ENCODE measurements around the gene COQ9. TPM values are rescaled to one million over a fixed set of nuclear protein-coding genes. Genes with fewer than 3 reads are reported as not detected.

Gene COQ9
- total and polyA plus RNA-seq, 2 experiments from 2014 or later, result 26.6 to 36.3 TPM

DNA sequence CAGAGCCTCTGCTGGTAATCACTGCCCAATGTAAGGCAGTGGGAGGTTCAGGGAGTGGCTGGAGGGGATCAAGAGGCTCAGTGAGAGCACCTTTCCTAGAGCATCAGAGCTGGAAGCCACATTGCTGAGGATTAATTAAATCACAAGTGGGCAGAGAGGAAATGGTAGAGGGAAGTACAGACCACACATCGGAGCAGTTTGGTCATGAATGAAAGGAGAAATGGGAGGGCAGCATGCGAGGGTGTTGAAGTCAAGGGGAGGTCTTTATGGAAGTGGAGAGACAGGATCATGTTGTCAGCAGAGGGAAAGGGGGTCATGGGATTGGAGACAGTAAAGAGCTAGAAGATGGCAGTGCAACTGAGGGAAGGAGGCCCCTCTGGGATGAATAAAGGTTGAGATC, 40.4 kb upstream of the COQ9 start:
- Histone ChIP-seq H3K4me1 (ENCODE audit: insufficient read depth) (no peaks in the 10 kb centered on the region), H3F3A (replicated peaks; ENCODE audit: low read depth) (no peaks in the 10 kb centered on the region), H3K4me2 (no peak overlapping the region), H3K27ac (ENCODE audit: low read depth) (no peak overlapping the region), H3K4me3 (no peak overlapping the region), H4K20me1 (replicated peaks; ENCODE audit: insufficient read depth) (no peaks in the 10 kb centered on the region), H3K9me2 (ENCODE audit: insufficient read depth) (0 out of 2 replicates have a peak, but pooled peaks cover 4% of the 10 kb centered on the region), H3K36me3 (ENCODE audit: insufficient read depth) (no peaks in the 10 kb centered on the region), H3K27me3 (ENCODE audit: insufficient read depth) (no peaks in the 10 kb centered on the region), H3K79me2 (replicated peaks; ENCODE audit: insufficient read depth) (no peaks in the 10 kb centered on the region), H2AFZ (no peak overlapping the region)
- ATAC-seq, result no peak
- H3K9me3 Mint-ChIP-seq, result no peaks in the 10 kb centered on the region
- no peak for DNase-seq (ENCODE audit: low spot score)
- no peak overlapping the region for H3K4me3 Mint-ChIP-seq
- no peak overlapping the region for H3K27ac Mint-ChIP-seq
- no peaks in the 10 kb centered on the region for H3K36me3 Mint-ChIP-seq (ENCODE audit: low read depth)
- no peak for TF ChIP-seq JUNB (IDR thresholded peaks at IDR 0.05; ENCODE audit: unreplicated experiment)
- no peak for TF ChIP-seq ZNF331 (CRISPR knock-in tag; IDR thresholded peaks at IDR 0.05; ENCODE audit: low read depth)
- no peak for TF ChIP-seq CREB1 (CRISPR knock-in tag; IDR thresholded peaks at IDR 0.05; ENCODE audit: low read depth)
- TF ChIP-seq POLR2AphosphoS5 (IDR thresholded peaks at IDR 0.05; ENCODE audit: low read depth), result no peak
- TF ChIP-seq NANOG (IDR thresholded peaks at IDR 0.05; ENCODE audit: borderline replicate concordance), result no peak
- TF ChIP-seq EZH2phosphoT487 (IDR thresholded peaks at IDR 0.05; ENCODE audit: unreplicated experiment), result no peak
- no peak for TF ChIP-seq STAT1 (IDR thresholded peaks at IDR 0.05; ENCODE audit: unreplicated experiment)
- H3K4me1 Mint-ChIP-seq, result peaks cover 5% of the 10 kb centered on the region; the same call in 1 of the 3 replicates
- H3K27me3 Mint-ChIP-seq (ENCODE audit: insufficient read depth, low read depth, poor library complexity), result peaks cover 11% of the 10 kb centered on the region

- H3K36me3 ChIP-seq (ENCODE audit: insufficient read depth), result no peaks in the 10 kb centered on the region
- Mint-ChIP-seq H3K36me3 (ENCODE audit: low read depth) (no peaks in the 10 kb centered on the region), H3K9me3 (no peaks in the 10 kb centered on the region), H3K4me3 (no peak overlapping the region), H3K27ac (no peak overlapping the region), H3K27me3 (ENCODE audit: insufficient read depth, low read depth, poor library complexity) (peaks cover 11% of the 10 kb centered on the region), H3K4me1 (peaks cover 5% of the 10 kb centered on the region; the same call in 1 of the 3 replicates)
- no peaks in the 10 kb centered on the region for H3K4me1 ChIP-seq (ENCODE audit: insufficient read depth)
- no peak overlapping the region for H3K4me3 ChIP-seq
- DNase-seq (ENCODE audit: low spot score) (no peak), ATAC-seq (no peak)
- no peak overlapping the region for H3K27ac ChIP-seq (ENCODE audit: low read depth)
- H3K79me2 ChIP-seq (replicated peaks; ENCODE audit: insufficient read depth), result no peaks in the 10 kb centered on the region
- no peaks in the 10 kb centered on the region for H3K27me3 ChIP-seq (ENCODE audit: insufficient read depth)
- H4K20me1 ChIP-seq (replicated peaks; ENCODE audit: insufficient read depth), result no peaks in the 10 kb centered on the region
- 0 out of 2 replicates have a peak, but pooled peaks cover 4% of the 10 kb centered on the region for H3K9me2 ChIP-seq (ENCODE audit: insufficient read depth)
- no peak overlapping the region for H2AFZ ChIP-seq
- H3K4me2 ChIP-seq, result no peak overlapping the region
- H3F3A ChIP-seq (replicated peaks; ENCODE audit: low read depth), result no peaks in the 10 kb centered on the region
- TF ChIP-seq NANOG (IDR thresholded peaks at IDR 0.05; ENCODE audit: borderline replicate concordance) (no peak), CTCF (conservative IDR thresholded peaks at IDR 0.05; ENCODE audit: low read depth in 2 of 2) (no peak), ZNF331 (CRISPR knock-in tag; IDR thresholded peaks at IDR 0.05; ENCODE audit: low read depth) (no peak), POLR2AphosphoS5 (IDR thresholded peaks at IDR 0.05; ENCODE audit: low read depth) (no peak)
- TF ChIP-seq, protein P1, sequence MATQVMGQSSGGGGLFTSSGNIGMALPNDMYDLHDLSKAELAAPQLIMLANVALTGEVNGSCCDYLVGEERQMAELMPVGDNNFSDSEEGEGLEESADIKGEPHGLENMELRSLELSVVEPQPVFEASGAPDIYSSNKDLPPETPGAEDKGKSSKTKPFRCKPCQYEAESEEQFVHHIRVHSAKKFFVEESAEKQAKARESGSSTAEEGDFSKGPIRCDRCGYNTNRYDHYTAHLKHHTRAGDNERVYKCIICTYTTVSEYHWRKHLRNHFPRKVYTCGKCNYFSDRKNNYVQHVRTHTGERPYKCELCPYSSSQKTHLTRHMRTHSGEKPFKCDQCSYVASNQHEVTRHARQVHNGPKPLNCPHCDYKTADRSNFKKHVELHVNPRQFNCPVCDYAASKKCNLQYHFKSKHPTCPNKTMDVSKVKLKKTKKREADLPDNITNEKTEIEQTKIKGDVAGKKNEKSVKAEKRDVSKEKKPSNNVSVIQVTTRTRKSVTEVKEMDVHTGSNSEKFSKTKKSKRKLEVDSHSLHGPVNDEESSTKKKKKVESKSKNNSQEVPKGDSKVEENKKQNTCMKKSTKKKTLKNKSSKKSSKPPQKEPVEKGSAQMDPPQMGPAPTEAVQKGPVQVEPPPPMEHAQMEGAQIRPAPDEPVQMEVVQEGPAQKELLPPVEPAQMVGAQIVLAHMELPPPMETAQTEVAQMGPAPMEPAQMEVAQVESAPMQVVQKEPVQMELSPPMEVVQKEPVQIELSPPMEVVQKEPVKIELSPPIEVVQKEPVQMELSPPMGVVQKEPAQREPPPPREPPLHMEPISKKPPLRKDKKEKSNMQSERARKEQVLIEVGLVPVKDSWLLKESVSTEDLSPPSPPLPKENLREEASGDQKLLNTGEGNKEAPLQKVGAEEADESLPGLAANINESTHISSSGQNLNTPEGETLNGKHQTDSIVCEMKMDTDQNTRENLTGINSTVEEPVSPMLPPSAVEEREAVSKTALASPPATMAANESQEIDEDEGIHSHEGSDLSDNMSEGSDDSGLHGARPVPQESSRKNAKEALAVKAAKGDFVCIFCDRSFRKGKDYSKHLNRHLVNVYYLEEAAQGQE (IDR thresholded peaks at IDR 0.05; ENCODE audit: unreplicated experiment), result no peak
These were observed 39.5 kb upstream of the COQ9 start for GRCh38 chr16:57407521-57408353.

Measured in GM23338 (cell line).